ENCODE results near the gene GPR37L1. TPM values are rescaled to one million over a fixed set of nuclear protein-coding genes. Genes with fewer than 3 reads are reported as not detected.

GPR37L1 gene
- total and polyA plus RNA-seq, 2 experiments from 2014 or later = 0.03 TPM; not detected in 1

DNA sequence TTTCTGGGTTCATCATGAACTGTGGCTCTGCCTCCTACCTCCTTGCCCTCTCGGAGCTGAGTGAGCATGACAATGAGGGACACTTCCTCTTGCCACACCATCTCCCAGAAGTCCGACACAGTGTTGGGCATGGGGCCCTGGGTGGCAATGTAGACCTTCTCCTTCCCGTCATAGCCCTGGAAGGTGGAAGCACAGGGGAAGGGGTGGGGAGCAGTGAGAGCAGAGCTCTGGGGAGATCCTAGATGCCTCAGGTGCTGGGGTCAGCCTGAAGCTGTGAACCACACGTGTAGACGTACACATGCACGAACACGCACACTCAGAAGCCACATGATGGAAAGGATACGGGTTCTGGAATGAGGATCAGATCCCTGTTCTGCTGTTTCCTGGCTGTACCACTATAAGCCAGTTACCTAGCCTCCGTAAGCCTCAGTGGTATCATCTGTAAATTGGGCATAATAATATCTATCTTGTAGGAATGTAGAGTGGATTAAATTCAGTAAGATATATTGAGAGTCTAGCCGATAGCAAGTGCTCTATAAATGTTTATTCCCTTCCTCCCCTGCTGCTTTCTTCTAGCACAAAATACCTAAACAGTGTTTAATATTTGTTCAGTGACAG lies 31.5 kb downstream of the GPR37L1 start:
- in situ Hi-C loops (cut with MboI) = no loop called here

DNA sequence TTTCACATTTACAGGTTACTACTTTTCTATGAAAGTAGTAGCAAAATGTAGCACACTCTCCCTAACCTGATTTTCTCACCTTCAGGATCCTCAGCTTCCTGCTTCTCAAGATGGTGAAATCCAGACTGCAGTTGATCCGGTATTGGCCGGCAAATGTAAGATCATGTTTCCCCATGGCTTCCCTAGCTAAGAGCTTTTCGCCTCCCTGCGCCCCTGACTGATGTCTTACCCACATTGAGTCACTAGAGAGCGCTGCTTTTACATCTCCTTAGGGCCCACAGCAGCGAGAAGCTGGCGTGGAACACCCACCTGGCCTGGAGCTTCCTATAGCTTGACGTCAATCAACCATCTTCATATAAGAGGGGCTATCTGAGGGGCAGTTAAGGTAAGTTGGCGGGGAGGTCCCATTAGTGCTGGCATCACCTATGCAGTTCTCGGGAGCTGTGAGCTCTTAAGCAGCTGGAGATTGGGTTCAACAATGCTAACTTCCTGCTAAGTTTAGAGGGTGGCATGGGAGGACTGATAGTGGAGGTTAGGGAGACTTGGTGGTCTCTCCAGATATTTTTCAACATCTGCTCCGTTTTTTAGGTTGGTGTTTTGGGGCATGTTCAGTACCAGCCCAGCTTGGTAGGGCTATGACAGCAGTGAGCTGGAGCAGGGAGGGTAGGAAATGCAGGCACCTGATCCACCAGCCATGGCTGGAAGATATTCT lies 32.2 kb downstream of the GPR37L1 start:
- in situ Hi-C loops (cut with MboI) = no loop called here
- 0 out of 2 replicates have a peak, but pooled peaks cover 5% of the 10 kb centered on the region for H3K27me3 ChIP-seq (replicated peaks; ENCODE audit: insufficient read depth)
- no peaks in the 10 kb centered on the region for H3K4me1 ChIP-seq (ENCODE audit: insufficient read depth)
- H4K20me1 ChIP-seq (ENCODE audit: insufficient read depth) = no peaks in the 10 kb centered on the region
- no peak overlapping the region for H3K4me3 ChIP-seq
- H3K9ac ChIP-seq = no peak overlapping the region
- peak; percentile 85 for DNase-seq
- H3K9me3 ChIP-seq (ENCODE audit: low read depth) = no peaks in the 10 kb centered on the region
- H3K27ac ChIP-seq = no peak overlapping the region
- no peaks in the 10 kb centered on the region for H3K79me2 ChIP-seq (ENCODE audit: insufficient read depth)
- H3K4me2 ChIP-seq (ENCODE audit: unreplicated experiment) = no peak overlapping the region
- H3K9me2 ChIP-seq (ENCODE audit: insufficient read depth) = no peaks in the 10 kb centered on the region
- no peak for TF ChIP-seq EZH2phosphoT487 (IDR thresholded peaks at IDR 0.05; ENCODE audit: insufficient read depth, low read depth)
- no peak for TF ChIP-seq EZH2 (IDR thresholded peaks at IDR 0.05; ENCODE audit: insufficient read depth, poor library complexity, severe bottlenecking)
- no peak overlapping the region for H2AFZ ChIP-seq
- H3K36me3 ChIP-seq (ENCODE audit: low read depth) = no peaks in the 10 kb centered on the region
- H3F3A ChIP-seq (ENCODE audit: insufficient read depth) = no peaks in the 10 kb centered on the region
- WGBS, 2 experiments (ENCODE audit: low coverage in 1 of 2, low lambda C conversion rate in 2 of 2, missing lambda C conversion rate in 2 of 2) = 23 to 26% methylated on average over 11 of the region's 11 CpGs

More for the DNA sequence above, 31.5 kb downstream of the GPR37L1 start:
- Histone ChIP-seq H4K20me1 (ENCODE audit: insufficient read depth) (no peaks in the 10 kb centered on the region), H3K27ac (no peak overlapping the region), H3K4me3 (no peak overlapping the region), H3K4me2 (ENCODE audit: unreplicated experiment) (no peak overlapping the region), H3K9me2 (ENCODE audit: insufficient read depth) (no peaks in the 10 kb centered on the region), H2AFZ (no peak overlapping the region), H3K9ac (no peak overlapping the region), H3K27me3 (replicated peaks; ENCODE audit: insufficient read depth) (0 out of 2 replicates have a peak, but pooled peaks cover 5% of the 10 kb centered on the region), H3K9me3 (ENCODE audit: low read depth) (no peaks in the 10 kb centered on the region), H3K79me2 (ENCODE audit: insufficient read depth) (no peaks in the 10 kb centered on the region), H3F3A (ENCODE audit: insufficient read depth) (no peaks in the 10 kb centered on the region), H3K36me3 (ENCODE audit: low read depth) (no peaks in the 10 kb centered on the region), H3K4me1 (ENCODE audit: insufficient read depth) (0 out of 2 replicates have a peak, but pooled peaks cover 3% of the 10 kb centered on the region)
- DNase-seq = no peak
- WGBS, 2 experiments (ENCODE audit: low coverage in 1 of 2, low lambda C conversion rate in 2 of 2, missing lambda C conversion rate in 2 of 2) = 72 to 80% methylated on average over 9 to 10 of the region's 10 CpGs
- no peak for TF ChIP-seq EZH2phosphoT487 (IDR thresholded peaks at IDR 0.05; ENCODE audit: insufficient read depth, low read depth)
- no peak for TF ChIP-seq EZH2 (IDR thresholded peaks at IDR 0.05; ENCODE audit: insufficient read depth, poor library complexity, severe bottlenecking)

DNA sequence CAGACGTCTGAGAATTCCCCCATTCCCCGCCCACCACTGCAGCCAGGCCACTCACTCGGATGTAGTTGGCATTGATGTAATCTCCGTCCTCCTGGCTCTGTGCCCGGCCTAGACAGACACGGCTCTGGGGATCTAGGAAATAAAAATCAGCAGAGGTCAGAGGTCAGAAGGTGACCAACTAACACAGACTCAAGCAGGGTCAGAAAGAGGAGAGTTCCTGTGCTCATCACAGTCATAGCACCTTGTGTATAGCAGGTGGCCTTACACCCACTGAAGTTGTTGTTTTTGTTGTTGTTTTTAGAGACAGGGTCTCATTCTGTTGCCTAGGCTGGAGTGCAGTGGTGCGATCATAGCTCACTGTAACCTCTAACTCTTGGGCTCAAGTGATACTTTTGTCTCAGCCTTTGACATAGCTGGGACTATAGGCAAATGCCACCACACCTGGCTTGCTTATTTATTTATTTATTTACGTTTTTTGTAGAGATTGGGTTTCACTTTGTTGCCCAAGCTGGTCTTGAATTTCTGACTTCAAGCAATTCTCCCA lies 32.8 kb downstream of the GPR37L1 start:
- Histone ChIP-seq H3K79me2 (ENCODE audit: insufficient read depth) (no peaks in the 10 kb centered on the region), H3K9ac (no peak overlapping the region), H4K20me1 (ENCODE audit: insufficient read depth) (no peaks in the 10 kb centered on the region), H3K9me2 (ENCODE audit: insufficient read depth) (no peaks in the 10 kb centered on the region), H3F3A (ENCODE audit: insufficient read depth) (no peaks in the 10 kb centered on the region), H2AFZ (no peak overlapping the region), H3K27ac (no peak overlapping the region), H3K9me3 (ENCODE audit: low read depth) (no peaks in the 10 kb centered on the region), H3K4me2 (ENCODE audit: unreplicated experiment) (no peak overlapping the region), H3K36me3 (ENCODE audit: low read depth) (no peaks in the 10 kb centered on the region), H3K4me3 (no peak overlapping the region), H3K4me1 (ENCODE audit: insufficient read depth) (no peaks in the 10 kb centered on the region), H3K27me3 (replicated peaks; ENCODE audit: insufficient read depth) (0 out of 2 replicates have a peak, but pooled peaks cover 5% of the 10 kb centered on the region)
- in situ Hi-C loops (cut with MboI) = no loop called here
- peak; percentile 48 for DNase-seq
- no peak for TF ChIP-seq EZH2phosphoT487 (IDR thresholded peaks at IDR 0.05; ENCODE audit: insufficient read depth, low read depth)
- TF ChIP-seq EZH2 (IDR thresholded peaks at IDR 0.05; ENCODE audit: insufficient read depth, poor library complexity, severe bottlenecking) = no peak
- 20 to 24% methylated on average over 8 of the region's 8 CpGs for WGBS, 2 experiments (ENCODE audit: low coverage in 1 of 2, low lambda C conversion rate in 2 of 2, missing lambda C conversion rate in 2 of 2)

DNA sequence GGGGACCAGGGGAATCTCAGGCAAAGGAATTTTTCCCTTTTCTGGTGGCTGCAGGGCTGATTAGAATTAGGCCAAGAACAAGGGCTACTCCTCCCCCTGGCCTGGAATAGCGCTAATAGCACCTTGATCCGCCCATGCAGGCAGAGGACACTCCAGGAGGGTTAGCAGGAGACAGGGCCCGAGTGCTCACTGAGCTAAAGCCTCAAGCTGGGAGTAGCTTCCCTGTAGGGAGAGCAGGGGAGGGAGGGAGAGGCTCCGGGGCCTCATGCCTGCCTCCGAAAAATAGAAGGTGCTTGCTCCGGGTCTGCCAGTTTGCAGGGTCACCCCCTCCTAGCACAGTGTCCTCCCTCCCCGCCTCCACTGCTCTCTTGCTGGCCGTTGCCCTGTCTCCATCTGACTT lies 33.9 kb downstream of the GPR37L1 start:
- no peak overlapping the region for H3K27ac ChIP-seq
- WGBS, 2 experiments (ENCODE audit: low coverage in 1 of 2, low lambda C conversion rate in 2 of 2, missing lambda C conversion rate in 2 of 2) = 76 to 82% methylated on average over 8 of the region's 8 CpGs

More for the DNA sequence above, 33.9 kb downstream of the GPR37L1 start:
- Histone ChIP-seq H3K27me3 (replicated peaks; ENCODE audit: insufficient read depth) (0 out of 2 replicates have a peak, but pooled peaks cover 5% of the 10 kb centered on the region), H3K9me3 (ENCODE audit: low read depth) (no peaks in the 10 kb centered on the region), H2AFZ (no peak overlapping the region), H3K79me2 (ENCODE audit: insufficient read depth) (no peaks in the 10 kb centered on the region), H3K4me2 (ENCODE audit: unreplicated experiment) (no peak overlapping the region), H3F3A (ENCODE audit: insufficient read depth) (no peaks in the 10 kb centered on the region), H3K9me2 (ENCODE audit: insufficient read depth) (no peaks in the 10 kb centered on the region), H3K9ac (no peak overlapping the region), H3K4me1 (ENCODE audit: insufficient read depth) (no peaks in the 10 kb centered on the region), H4K20me1 (ENCODE audit: insufficient read depth) (no peaks in the 10 kb centered on the region), H3K36me3 (ENCODE audit: low read depth) (no peaks in the 10 kb centered on the region), H3K4me3 (no peak overlapping the region)
- no peak for DNase-seq
- in situ Hi-C loops (cut with MboI) = no loop called here
- TF ChIP-seq EZH2 (IDR thresholded peaks at IDR 0.05; ENCODE audit: insufficient read depth, poor library complexity, severe bottlenecking) (no peak), EZH2phosphoT487 (IDR thresholded peaks at IDR 0.05; ENCODE audit: insufficient read depth, low read depth) (no peak)
